HG03135 (cell line): ENCODE results near the gene IRF6.

Experiments used
- ATAC-seq: cut with Tn5 transposase; IDR thresholded peaks from one replicate; pipeline ENCODE4 v1.9.1; 2021; ENCODE audit warnings: mild to moderate bottlenecking, moderate library complexity; ENCODE audit not compliant: unreplicated experiment

IRF6 gene

DNA sequence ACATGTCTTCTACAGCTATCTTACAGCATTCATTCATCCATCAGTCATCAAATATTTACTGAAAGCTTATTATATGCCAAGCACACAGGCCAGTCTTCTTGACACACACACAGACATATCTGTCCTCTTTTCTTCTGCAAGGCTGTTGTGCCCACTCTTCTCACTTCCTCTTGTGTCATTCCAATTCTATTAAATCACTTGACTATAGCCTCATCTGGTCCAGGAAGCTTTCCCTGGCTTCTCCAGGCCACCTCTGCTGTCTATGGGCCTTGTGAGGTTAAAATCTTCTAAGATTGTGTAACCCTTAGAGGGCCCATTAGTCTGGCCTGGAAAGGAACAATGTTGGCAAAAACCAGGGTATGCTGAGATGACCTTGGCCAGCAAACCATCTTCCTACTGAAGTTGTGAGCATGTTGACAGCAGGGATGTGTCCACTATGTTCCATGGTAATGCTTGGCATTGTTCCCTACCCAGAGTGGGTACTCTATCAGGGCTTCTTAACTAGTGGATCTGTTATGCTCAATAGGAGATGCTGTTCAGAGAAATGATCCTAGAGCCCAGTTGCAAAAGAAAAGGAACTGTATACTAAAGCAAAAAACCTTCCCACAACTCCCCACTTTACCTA lies 44.8 kb downstream of the IRF6 start:
- no peak for ATAC-seq

DNA sequence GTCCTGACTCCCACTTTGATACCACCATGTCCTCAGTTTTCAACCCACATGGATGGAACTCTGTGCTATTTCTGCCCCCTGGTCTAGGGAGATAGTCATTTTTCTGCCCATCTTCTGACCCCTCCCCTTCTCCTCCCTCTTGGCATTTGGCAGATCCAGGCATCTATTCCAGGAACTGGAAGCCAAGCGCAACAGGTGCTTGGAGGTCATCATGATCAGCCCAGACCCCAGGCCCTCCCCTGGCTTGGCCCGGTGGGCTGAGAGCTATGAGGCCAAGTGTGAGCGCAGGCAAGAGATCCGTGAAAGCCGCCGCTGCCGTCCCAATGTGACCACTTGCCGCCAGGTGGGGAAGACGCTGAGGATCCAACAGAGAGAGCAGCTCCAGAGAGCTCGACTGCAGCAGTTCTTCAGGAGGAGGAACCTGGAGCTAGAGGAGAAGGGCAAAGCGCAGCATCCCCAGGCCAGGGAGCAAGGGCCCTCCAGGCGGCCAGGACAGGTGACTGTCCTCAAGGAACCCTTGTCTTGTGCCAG lies 46.0 kb downstream of the IRF6 start:
- ATAC-seq: no peak

DNA sequence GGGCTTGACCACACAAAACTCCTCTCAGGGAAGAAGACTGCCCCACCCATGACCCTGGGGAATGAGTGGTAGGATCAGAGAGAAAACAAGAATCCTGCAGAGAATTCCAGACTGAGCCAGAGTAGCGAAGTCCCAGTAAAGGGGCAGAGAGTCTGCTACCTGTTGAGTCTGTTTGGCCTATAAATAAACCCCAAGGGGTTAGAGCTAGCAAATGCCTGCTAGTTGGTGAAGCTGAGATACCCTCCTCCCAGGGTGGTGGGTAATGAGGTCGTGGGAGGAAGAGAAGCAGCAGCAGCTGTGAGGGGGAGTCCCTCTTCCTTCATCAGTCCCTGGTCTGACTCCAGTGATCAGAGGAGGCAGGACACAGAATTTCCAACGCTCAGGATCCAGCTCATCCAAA lies 47.5 kb downstream of the IRF6 start:
- ATAC-seq: no peak

DNA sequence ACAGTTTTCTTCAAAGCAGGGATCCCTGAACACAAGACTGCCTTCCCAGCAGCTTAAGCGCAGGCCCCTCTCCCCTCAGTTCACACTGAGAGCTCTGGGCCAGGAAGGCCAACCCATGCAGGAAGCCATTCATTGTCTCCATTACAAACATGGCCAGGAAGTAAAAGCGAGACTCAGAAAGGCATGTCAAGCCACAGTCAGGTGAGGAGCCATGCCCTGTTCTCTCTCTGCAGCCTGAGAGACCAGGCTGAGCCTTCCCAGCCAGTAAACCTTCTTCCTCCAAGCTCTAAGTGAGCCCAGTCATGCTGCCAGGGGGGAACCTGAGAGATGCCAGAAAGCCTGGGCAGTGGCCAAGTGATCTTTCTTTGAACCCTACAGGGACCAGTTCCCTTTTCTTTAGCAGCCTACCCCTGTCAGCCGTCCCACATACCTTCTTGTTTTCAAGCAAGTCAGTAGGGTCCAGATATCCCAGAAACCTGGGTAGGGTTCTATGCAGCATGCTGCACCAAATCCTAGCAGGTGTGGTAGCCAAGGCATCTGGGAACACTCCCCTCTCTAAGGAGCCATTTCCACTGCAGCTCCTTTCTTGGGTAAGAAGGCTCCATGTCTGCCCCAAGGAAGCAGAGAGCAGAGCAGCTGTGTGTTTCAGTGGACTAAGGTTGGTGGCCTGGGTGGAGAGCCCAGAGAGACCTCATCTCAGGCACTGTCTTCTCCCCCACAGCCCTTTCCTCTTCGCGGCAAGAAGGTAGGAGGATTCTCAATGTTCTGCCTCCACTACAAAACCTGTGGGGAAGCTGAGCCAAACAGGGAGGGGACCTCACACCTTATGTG lies 49.1 kb downstream of the IRF6 start:
- peak; percentile 39 for ATAC-seq

DNA sequence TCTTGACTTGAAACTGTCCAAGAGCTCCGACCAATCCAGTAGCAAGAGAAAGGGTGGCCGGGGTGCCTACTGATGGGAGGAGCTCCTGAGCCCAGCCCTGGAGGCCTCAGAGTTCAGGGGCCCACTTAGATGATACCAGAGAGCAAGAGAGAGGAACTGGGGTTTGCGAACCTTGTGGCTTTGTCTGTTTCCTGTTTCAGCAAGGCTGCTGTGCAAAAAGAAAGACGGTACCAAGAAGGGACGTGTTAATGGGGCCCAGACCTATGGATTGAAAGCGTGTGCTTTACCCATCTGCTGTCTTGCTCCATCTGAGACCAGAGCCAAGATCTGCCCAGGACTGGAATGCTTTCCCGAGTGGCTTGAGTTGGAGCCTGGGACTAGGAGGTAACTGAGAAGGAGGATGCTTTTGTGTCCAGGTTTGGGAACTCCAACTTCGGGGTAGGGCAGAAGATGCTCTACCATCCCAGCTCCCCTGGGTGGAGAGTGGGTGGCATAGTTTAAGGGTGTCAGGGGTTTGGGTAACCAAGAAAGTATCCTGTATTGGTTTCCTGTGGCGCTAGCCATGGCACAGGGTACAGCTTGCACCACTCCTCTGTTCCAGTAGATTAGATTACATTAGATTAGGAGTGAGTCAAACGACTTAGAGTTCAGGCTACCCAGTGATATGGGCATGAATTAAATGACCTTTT lies 49.9 kb downstream of the IRF6 start, which contains the start of gene TRAF3IP3:
TRAF3IP3 (plus strand) TSS at position 128 of the 689 bp plus-strand sequence. CDS start 3,987 bp downstream, outside the sequence.
- peak; percentile 75 for ATAC-seq

DNA sequence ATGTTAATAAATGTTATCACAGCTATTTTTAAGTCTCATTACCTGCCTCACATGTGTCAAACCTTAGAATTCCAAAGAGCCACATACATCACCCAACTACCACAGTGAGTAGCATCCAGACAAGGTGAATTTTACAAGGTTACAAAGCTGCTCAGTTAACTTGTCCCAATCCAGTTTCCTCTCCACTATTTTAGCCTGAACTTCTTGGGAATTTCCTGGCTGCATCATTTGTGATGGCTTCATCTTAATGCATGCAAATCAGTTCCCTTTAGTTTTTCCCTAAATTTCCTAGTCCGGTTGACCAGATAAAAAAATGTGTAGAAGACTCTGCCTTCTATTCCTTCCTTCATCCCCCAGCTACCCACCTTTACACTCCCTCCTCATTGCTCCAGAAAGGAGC lies 50.7 kb downstream of the IRF6 start:
- ATAC-seq: no peak

DNA sequence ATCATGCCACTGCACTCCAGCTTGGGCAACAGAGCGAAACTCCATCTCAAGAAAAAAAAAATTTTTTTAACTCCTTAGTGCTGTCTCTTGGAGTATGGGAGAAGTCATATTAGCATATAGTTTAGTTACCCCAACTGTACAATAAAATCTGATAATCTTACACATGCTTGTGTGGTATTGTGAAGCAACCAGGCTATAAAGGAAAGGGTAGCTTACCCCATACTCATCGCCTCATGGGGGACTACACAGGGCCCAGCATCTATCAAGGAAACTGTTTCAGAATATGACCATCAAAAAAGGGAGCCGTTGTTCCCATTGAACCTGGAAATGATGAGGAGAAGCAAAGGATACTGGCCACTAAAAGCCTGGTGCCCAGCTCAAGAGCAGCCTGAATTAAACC lies 53.1 kb downstream of the IRF6 start:
- ATAC-seq: no peak

DNA sequence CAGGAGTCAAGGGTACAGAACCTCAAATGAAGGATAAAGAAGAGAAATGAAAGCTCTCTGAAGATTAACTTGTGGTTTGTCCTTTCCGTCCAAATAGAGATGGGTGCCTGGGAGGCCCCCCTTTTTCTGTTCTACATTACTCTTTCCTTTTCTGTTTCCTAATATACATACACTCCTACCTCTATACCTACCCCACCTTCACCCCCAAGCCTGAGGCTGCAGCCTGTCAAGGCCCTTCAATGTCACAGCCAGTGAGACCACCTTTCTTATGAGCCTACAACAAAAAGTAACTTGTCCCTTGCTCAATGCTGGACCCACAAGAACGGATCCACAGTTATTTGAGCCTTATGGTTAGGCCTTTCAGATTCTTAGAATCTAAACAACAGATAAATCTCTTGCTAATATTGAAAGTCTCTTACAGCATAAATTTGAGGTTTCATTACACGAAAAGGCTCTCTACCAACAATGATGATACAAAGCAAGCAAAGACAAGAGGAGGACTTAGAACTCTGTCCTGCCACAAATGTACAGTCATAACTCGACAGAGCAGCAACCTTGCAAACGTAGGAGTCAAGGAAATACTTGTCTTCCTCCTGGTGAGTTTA lies 54.2 kb downstream of the IRF6 start:
- peak; percentile 44 for ATAC-seq

DNA sequence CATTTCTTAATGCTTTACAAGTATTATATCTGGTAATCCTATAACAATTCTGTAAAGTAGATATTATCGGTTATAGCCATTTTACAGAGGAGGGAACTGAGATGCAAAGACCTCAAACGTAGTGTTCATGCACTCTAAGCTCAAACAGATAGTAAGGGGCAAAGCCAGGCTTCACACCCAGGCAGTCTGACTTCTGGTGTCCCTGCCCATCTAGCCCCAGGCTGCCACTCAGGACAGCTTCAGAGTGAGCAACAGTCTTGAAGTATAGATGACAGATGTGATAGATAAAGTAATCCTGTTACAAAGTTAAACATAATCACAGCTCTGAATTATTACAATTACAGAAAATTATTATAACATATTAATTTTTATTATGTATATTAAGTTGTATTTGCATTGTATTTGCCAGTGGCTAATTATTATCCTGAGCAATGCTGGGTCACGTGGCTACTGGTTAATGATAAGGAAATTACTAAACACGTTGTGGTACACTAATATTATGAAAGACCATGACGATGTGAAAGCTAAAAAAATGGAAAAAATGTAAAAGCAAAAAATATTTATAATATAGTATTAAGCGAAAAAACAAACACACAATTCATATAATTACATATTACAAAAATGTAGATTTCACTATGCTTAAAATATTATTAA lies 56.1 kb downstream of the IRF6 start:
- no peak for ATAC-seq

DNA sequence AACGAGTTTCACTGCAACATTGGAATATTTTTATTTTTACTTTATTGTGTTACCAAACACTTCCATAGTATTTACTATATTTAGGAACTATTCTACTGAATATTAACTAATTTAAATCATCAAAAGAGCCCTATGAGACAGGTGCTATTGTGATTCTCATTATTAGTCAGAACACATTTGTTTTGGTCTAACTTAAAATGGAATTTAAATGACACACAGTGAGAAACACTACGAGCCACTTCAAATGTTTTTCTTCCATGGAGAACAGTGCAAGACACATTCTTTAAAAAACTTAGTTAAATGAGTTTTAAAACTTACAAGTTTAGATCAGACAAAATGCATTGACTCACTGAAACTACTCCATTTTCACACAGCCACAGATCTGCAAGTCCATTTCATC lies 56.7 kb downstream of the IRF6 start:
- ATAC-seq: no peak

DNA sequence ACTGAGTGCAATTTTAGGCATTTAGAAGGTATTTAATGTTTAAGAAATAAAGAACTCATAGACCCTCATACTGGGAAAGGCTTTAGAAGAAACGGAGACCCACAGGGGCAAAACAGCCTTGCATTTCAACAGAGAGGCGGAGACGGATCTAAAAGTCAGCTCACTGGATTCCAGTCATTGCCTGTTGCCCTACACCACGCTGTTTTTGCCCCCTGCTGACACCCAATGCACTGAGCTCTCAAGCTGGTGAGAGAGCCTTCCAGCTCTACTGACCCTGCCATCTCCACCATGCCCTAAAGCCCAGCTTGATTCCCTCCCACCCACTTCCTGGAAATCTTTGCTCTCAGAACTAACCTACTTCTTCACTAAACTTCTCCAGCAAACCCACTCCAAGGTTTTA lies 57.3 kb downstream of the IRF6 start:
- ATAC-seq: no peak

DNA sequence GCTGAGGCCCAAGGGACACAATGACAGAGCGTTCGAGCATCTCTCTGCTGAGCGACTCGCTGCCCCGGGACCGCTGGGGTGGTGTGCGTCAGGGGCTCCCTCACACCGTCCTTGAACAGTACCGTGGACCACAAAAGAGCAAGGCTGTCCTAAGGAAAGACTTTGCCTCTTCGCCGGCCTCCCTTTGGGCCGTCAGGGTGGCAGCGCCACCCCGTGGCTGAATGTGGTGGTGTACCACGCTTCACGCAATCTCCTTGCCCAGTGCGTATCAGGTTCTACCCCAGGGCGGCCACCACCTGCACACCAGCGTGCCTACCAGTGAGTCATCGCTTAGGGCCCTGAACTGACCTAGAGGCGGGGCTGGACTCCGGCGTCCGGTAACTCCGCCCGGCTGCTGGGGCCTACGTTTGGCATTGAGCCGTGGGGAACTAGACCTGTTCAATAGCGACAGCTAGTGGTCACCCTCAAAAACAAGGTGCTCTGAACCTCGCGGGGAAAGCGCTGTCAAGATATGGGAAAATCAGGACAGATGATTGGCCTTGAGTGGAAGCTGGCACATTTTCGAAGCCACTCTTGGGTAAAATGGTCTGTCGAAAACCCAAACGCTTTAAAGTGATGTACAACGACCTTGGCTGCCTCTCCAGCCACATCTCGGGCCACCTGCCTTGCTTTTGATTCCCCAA lies 58.2 kb downstream of the IRF6 start:
- ATAC-seq: peak; percentile 86

DNA sequence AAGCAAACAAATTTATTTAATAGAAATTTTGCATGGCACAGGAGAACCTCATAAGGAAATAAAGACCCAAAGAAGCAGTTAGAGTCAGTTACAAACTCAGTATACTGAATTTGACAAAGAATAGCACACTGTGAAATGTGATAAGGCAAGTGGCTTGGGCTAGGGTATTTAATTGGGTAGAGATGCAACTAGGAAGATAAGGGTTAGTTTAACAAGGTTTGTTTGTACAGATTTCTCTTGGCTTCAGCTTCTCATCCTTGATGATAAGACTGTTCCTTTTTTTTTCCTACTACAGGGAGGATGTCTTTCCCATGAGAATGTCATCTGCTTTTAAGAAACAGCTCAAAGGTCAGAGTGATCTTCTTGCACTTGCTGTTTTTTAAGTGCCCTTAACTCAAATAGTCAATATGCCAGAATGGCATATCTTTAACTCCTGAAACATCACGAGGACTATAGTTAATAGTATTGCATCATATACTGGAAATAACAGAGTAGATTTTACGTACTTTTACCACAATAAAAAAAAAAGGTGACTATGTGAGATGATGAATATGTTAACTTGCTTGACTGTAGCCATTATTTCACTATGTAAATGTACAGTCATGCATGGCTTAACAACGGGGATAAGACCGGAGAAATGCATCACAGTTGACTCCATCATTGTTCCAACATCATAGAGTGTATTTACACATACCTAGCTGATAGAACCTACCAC lies 59.3 kb downstream of the IRF6 start:
- no peak for ATAC-seq

DNA sequence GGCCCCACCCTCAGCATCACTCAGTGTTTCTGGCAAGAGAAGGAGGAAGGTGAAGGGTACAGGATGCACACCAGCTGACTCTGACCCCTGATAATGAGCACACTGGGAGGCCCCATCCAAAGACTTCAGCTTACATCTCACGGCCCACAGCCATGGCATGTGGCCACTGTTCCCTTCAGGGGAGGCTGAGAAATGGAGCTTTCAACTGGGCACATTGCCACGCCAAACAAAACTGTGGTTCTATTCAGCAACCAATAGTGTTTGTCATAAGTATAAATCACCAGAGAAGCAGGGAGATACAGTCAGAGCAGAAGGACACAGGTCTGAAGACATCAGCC lies 62.8 kb downstream of the IRF6 start:
- ATAC-seq: no peak

DNA sequence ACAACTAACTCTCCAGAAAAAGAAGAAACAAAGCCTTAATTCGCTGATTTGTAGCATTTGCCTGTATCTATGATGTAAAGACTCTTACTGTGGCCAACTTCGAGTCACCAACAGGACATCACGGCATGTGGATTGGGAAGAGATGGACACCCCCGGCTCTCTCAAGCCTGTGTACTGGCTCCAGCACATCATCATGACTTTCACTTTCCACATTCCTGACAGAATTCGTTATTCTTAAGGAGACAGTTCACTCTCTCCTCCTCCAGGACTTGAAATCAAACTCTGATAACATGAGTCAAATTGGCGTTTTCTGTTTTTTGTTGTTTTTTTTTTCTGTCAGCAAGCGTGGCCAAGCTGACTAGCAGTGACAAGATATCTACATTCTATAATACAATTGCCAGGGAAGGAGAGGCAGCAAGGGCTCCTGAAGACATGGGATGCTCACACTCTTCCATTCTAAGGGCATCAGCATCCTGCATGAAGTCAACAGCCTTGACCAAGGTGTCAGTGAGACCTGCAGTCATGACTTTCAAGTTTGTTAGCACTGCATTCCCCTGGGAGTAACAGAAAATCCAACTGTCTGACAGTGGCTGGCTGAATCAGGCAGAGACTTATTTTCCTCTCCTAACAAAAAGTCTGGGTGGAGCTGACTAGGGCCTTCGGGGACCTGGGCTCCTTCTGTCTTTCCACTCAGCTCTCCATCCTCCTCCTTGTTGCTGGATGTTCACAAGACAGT lies 63.4 kb downstream of the IRF6 start:
- ATAC-seq: no peak

DNA sequence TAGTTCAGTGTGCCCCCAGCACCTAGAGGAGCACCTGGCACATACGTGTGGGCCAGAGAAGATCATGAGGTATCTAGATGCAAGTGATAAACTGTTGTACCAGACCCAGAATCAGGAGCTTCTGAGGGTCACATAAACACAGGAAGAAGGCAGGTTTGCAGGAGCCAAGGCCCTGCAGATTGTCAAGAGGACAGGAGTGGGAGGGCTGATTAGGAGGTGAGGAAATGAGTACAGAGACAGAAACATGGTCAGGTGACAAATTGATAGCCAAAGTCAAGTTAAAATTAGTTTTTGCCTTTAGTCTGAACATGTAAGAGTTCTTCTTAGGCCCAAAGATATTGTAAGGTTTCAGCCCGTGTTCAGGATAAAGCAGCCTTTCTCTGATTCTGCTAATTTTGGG lies 64.1 kb downstream of the IRF6 start:
- ATAC-seq: no peak

DNA sequence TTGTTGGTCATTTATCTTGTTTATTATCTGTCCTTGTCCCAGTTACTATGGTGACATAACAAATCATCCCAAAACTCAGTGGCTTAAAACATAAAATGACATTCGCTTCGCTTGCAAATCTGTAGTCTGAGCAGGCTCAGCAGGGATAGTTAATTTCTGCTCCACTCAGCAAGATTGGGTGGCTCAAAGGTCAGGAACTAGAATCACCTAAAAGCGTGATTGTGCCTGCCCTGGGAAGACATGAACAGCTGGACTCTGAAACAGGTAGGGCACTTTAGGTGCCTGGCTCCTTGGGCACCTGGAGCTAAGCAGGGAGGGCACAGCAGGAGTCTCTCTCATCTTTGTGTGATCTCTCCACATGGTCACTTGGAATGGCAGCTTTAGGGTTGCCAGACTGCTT lies 64.7 kb downstream of the IRF6 start:
- no peak for ATAC-seq

DNA sequence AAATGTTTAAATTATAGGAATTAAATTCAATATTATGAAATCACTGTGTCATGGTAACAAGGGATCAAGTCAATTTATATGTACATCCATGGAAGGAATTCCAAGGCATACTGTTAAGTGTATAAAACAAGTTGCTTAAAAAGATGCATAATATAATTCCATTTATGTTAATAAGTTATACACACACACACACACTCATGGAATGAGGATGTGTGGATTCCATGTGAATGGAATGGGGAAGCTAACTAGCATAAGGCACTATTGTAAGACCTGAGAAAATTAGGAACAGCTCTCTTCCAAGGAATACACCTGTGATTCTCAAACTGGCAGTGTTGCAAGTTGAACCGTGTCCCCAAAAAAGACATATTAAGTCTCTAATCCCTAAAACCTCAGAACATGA lies 67.7 kb downstream of the IRF6 start:
- no peak for ATAC-seq

DNA sequence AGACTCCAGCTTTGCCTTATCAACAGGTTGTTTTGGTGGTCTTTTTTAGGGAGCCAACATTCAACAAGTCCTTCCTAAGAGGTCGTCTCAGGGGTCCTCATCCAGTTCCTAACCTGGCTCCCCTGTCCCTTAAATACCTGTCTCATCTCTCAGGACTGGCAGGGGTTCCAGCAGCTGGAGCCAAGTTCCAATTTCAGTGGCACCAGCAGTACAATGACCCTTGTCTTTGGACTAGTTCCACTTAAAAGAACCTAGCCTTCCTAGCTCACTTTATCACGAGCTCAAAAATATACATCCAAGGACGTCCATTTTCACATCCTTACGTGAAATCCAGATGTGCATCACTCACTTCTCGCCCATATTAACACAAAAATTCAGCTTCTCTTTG lies 68.8 kb downstream of the IRF6 start:
- ATAC-seq: no peak
